ENCODE results near the gene HCRT.

DNA sequence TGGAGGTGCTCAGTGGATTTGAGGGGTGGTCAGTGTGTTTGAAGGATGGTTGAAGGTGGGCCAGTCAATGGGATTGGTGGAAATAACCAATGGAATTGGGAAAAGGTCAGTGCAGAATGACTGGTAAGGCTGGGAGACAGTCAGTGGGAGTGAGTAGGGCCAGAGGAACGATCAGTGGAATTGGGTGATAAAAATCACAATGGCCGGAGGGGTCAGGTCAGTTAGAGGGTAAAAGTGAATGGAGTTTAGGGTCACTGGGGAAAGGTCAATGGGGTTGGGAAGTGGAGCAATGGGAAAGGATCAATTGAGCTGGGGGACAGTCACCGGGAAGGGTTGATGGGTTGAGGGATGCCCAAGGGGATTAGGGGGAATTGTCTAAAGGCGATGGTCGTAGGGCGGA is 19.5 kb downstream of the HCRT start:
- TF ChIP-seq, protein P1, sequence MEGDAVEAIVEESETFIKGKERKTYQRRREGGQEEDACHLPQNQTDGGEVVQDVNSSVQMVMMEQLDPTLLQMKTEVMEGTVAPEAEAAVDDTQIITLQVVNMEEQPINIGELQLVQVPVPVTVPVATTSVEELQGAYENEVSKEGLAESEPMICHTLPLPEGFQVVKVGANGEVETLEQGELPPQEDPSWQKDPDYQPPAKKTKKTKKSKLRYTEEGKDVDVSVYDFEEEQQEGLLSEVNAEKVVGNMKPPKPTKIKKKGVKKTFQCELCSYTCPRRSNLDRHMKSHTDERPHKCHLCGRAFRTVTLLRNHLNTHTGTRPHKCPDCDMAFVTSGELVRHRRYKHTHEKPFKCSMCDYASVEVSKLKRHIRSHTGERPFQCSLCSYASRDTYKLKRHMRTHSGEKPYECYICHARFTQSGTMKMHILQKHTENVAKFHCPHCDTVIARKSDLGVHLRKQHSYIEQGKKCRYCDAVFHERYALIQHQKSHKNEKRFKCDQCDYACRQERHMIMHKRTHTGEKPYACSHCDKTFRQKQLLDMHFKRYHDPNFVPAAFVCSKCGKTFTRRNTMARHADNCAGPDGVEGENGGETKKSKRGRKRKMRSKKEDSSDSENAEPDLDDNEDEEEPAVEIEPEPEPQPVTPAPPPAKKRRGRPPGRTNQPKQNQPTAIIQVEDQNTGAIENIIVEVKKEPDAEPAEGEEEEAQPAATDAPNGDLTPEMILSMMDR (conservative IDR thresholded peaks at IDR 0.05; ENCODE audit: low read depth, low read length) = no peak
- no peak for TF ChIP-seq EZH2 (IDR thresholded peaks at IDR 0.05; ENCODE audit: borderline replicate concordance, low read depth, low read length, poor library complexity, severe bottlenecking)
